ENCODE results near the gene CHD6.

GRCh38 chr20:41598719-41599118, 19.5 kb downstream of the CHD6 start:
- TF ChIP-seq CTCF (IDR thresholded peaks at IDR 0.05) (no peak), POLR2A (IDR thresholded peaks at IDR 0.05) (no peak)

Measured in heart left ventricle (tissue), 13 donors.